ENCODE measurements around the gene CCSER1. TPM values are rescaled to one million over a fixed set of nuclear protein-coding genes. Genes with fewer than 3 reads are reported as not detected.
"Not testable (repeated sequence)": the region's sequence is repeated elsewhere in the genome, so short reads cannot be mapped to it uniquely, and the experiment has no call there.

The CCSER1 gene
- total RNA-seq, 4 donors from 2014 or later: 27.5 to 66.5 (median 54.3) TPM

DNA sequence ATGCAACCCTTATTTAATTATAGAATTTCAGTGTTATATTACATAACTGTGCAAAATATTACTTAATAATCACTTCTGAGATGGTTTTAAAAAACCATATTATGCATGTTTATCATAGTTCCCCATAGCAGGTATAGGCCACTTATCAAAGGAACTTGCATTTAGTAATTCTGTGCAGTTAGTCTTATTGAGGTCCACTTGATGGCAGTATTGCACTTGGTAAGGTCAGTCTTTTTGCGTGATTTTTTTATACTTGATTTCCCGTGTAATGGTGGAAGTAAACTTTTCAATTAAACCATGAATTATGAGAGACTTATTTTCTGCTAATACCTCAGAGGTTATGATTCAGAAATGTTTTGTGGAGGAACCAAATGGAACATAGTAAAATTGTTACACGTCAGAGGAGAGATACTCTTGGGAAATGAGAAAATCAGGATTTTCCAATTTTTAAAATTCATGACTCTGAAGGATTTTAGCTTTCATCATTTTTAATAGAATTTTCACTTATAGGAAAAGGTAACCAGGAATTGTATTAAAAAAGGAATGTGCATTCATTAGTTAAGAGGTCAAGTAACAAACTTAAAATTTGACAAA, 230.0 kb downstream of the CCSER1 start:
- H3K27ac ChIP-seq: no peak overlapping the region
- DNase-seq: no peak
- no peaks in the 10 kb centered on the region for H3K4me1 ChIP-seq
- TF ChIP-seq, protein P1, sequence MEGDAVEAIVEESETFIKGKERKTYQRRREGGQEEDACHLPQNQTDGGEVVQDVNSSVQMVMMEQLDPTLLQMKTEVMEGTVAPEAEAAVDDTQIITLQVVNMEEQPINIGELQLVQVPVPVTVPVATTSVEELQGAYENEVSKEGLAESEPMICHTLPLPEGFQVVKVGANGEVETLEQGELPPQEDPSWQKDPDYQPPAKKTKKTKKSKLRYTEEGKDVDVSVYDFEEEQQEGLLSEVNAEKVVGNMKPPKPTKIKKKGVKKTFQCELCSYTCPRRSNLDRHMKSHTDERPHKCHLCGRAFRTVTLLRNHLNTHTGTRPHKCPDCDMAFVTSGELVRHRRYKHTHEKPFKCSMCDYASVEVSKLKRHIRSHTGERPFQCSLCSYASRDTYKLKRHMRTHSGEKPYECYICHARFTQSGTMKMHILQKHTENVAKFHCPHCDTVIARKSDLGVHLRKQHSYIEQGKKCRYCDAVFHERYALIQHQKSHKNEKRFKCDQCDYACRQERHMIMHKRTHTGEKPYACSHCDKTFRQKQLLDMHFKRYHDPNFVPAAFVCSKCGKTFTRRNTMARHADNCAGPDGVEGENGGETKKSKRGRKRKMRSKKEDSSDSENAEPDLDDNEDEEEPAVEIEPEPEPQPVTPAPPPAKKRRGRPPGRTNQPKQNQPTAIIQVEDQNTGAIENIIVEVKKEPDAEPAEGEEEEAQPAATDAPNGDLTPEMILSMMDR (IDR thresholded peaks at IDR 0.05): peak in 3 of 6 experiments; percentile 49 to 53 (median 50)
- no peak for TF ChIP-seq POLR2A (IDR thresholded peaks at IDR 0.05)
- H3K9me3 ChIP-seq: no peaks in the 10 kb centered on the region
- no peaks in the 10 kb centered on the region for H3K36me3 ChIP-seq
- no peak overlapping the region for H3K4me3 ChIP-seq
- H3K27me3 ChIP-seq: no peaks in the 10 kb centered on the region

DNA sequence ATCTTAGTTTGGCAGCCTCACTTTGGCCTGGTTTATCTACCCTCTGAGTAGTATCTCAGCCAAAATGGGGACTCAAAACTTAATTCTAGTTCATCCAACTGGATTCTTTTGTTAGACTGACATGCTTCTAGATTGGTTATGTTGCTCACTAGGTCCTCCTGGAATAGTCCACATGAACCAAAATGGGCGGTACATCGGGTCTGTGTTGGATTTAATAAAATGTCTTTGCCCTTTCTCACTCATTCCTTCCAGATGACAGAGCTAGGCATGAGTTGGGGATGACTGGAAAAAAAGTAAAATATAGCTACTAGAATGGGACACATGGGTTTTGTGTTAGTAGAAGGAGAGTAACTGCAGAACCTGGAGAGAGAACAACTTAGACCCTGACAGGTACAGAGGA, 247.9 kb downstream of the CCSER1 start:
- Histone ChIP-seq H3K27ac (no peak overlapping the region), H3K27me3 (no peaks in the 10 kb centered on the region), H3K4me3 (no peak overlapping the region), H3K9me3 (no peaks in the 10 kb centered on the region), H3K36me3 (no peaks in the 10 kb centered on the region), H3K4me1 (no peaks in the 10 kb centered on the region)
- TF ChIP-seq, protein P1 (IDR thresholded peaks at IDR 0.05): no peak
- no peak for TF ChIP-seq POLR2A (IDR thresholded peaks at IDR 0.05)
- no peak for DNase-seq

DNA sequence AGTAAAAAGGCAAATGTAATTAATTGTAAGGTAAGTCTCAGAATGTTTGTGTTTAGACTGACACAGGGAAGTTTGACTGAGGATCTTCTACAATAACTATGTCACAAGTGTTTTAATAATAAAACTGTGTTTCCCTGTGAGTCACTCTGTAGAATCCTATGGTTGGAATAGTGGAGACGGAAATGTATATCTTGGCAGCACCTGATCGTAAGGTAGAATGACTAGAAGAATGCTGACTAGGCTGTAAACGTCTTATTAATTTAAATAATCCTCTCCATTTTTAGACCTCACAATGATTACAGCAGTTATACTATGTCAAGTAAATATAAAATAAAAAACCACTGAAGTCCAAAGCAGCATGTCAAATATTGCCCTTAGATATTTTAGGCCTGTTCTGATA, 266.0 kb downstream of the CCSER1 start:
- TF ChIP-seq POLR2A (IDR thresholded peaks at IDR 0.05): no peak
- TF ChIP-seq, protein P1 (IDR thresholded peaks at IDR 0.05): no peak
- no peak for DNase-seq
- no peaks in the 10 kb centered on the region for H3K4me1 ChIP-seq
- H3K36me3 ChIP-seq: no peaks in the 10 kb centered on the region
- H3K27me3 ChIP-seq: no peaks in the 10 kb centered on the region
- no peaks in the 10 kb centered on the region for H3K9me3 ChIP-seq
- no peak overlapping the region for H3K4me3 ChIP-seq
- H3K27ac ChIP-seq: no peak overlapping the region

DNA sequence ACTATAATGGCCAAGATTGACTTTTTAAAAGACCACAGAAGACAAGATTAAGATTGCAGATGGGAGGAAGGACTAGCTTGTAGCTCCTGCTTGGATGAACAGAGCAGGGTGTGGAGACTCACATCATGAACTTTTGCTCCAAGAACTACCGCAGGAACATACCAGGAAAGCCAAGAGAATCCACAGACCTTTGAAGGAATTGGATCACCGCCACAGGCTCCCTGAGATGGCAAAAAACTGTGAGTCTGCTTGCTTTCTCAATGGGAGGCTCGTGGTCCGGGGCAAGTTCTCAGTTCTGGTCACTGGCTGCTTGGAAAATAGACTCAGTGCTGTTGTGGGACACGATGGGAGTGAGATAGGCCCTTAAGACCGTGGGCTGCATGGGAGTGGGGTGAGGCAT, 276.6 kb downstream of the CCSER1 start:
- Histone ChIP-seq H3K4me1 (no peaks in the 10 kb centered on the region), H3K27ac (no peak overlapping the region), H3K27me3 (no peaks in the 10 kb centered on the region), H3K36me3 (no peaks in the 10 kb centered on the region), H3K4me3 (no peak overlapping the region), H3K9me3 (no peaks in the 10 kb centered on the region)
- no peak for DNase-seq
- TF ChIP-seq, protein P1 (IDR thresholded peaks at IDR 0.05): no peak
- no peak for TF ChIP-seq POLR2A (IDR thresholded peaks at IDR 0.05)

DNA sequence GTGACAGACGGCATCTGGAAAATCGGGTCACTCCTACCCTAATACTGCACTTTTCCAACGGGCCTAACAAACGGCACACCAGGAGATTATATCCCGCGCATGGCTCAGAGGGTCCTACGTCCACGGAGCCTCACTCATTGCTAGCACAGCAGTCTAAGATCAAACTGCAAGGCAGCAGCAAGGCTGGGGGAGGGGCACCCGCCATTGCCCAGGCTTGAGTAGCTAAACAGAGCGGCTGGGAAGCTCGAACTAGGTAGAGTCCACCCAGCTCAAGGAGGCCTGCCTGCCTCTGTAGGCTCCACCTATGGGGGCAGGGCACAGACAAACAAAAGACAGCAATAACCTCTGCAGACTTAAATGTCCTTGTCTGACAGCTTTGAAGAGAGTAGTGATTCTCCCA, 280.7 kb downstream of the CCSER1 start:
- H3K27ac ChIP-seq, H3K4me3 ChIP-seq, H3K27me3 ChIP-seq, H3K9me3 ChIP-seq, H3K4me1 ChIP-seq, DNase-seq, H3K36me3 ChIP-seq: not testable (repeated sequence)

DNA sequence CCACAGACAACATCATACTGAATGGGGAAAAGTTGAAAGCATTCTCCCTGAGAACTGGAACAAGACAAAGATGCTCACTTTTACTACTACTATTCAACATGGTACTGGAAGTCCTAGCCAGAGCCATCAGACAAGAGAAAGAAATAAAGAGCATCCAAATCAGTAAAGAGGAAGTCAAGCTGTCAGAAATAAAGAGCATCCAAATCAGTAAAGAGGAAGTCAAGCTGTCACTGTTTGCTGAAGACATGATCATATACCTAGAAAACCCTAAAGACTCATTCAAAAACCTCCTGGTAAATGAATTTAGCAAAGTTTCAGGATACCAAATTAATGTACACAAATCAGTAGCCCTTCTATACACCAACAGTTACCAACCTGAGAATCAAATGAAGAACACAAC, 285.6 kb downstream of the CCSER1 start:
- not testable (repeated sequence) for H3K27ac ChIP-seq, H3K4me3 ChIP-seq, H3K9me3 ChIP-seq, H3K4me1 ChIP-seq, H3K36me3 ChIP-seq, H3K27me3 ChIP-seq, DNase-seq

DNA sequence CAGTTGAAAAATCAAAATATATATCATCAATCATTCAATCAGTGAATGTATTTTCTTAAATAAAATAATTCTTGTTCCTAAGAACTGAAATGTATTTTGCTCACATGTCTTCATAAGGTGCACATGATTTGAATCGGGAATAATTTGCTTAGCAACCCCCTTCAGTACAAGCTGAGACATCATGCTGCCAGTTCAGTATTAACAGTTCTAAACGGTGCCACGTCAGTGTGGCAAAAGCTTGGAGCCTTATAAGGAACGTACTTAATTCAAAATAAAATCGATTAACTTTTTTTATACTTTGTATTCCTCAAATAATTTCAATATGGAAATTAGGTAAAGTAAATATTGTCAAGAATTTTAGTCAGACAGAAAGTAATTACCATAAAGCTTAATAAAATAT, 287.9 kb downstream of the CCSER1 start:
- no peaks in the 10 kb centered on the region for H3K27me3 ChIP-seq
- H3K4me3 ChIP-seq: no peak overlapping the region
- H3K9me3 ChIP-seq: no peaks in the 10 kb centered on the region
- no peaks in the 10 kb centered on the region for H3K36me3 ChIP-seq
- H3K4me1 ChIP-seq: no peaks in the 10 kb centered on the region
- DNase-seq: no peak
- H3K27ac ChIP-seq: no peak overlapping the region
- no peak for TF ChIP-seq POLR2A (IDR thresholded peaks at IDR 0.05)
- TF ChIP-seq, protein P1 (IDR thresholded peaks at IDR 0.05): no peak
